Measurements from ENCODE around the gene ULBP3. TPM values are rescaled to one million over a fixed set of nuclear protein-coding genes. Genes with fewer than 3 reads are reported as not detected.

ULBP3 gene
- total RNA-seq, 1 donor from 2014 or later = 24.2 TPM

GRCh38 chr6:150093397-150093796 lies 24.5 kb upstream of the ULBP3 start:
- Histone ChIP-seq H3K27ac (no peak overlapping the region), H3K27me3 (no peaks in the 10 kb centered on the region), H3K36me3 (no peaks in the 10 kb centered on the region), H3K4me1 (no peaks in the 10 kb centered on the region), H3K4me3 (no peak overlapping the region), H3K9me3 (no peaks in the 10 kb centered on the region)
- TF ChIP-seq, protein P1, sequence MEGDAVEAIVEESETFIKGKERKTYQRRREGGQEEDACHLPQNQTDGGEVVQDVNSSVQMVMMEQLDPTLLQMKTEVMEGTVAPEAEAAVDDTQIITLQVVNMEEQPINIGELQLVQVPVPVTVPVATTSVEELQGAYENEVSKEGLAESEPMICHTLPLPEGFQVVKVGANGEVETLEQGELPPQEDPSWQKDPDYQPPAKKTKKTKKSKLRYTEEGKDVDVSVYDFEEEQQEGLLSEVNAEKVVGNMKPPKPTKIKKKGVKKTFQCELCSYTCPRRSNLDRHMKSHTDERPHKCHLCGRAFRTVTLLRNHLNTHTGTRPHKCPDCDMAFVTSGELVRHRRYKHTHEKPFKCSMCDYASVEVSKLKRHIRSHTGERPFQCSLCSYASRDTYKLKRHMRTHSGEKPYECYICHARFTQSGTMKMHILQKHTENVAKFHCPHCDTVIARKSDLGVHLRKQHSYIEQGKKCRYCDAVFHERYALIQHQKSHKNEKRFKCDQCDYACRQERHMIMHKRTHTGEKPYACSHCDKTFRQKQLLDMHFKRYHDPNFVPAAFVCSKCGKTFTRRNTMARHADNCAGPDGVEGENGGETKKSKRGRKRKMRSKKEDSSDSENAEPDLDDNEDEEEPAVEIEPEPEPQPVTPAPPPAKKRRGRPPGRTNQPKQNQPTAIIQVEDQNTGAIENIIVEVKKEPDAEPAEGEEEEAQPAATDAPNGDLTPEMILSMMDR (IDR thresholded peaks at IDR 0.05) = no peak
- DNase-seq (ENCODE audit: low spot score in 2 of 2) = no peak
- intact Hi-C loops (cut with DNase I) = no loop called here

DNA sequence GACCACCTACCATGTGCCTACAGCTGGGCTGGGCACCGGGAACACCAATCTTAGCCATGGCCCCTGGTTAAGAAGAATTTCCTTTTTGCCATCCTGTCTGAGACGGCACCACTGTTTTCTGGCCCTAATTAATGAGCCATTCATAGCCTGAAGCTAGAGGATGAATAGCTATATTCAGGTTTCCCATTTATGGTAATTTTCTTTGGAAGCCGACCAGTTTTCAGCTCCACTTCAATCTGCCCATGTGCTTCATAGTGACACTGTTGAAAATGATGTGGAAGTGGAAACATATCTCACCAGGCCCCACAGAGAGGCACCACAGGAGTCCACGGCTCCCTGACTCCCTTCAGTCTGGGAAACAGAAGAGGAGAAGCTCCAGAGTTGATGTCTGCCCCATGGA lies 22.6 kb upstream of the ULBP3 start:
- H3K36me3 ChIP-seq = no peaks in the 10 kb centered on the region
- H3K4me3 ChIP-seq = no peak overlapping the region
- H3K9me3 ChIP-seq = no peaks in the 10 kb centered on the region
- H3K4me1 ChIP-seq = no peaks in the 10 kb centered on the region
- no peak overlapping the region for H3K27ac ChIP-seq
- no peaks in the 10 kb centered on the region for H3K27me3 ChIP-seq
- DNase-seq (ENCODE audit: low spot score in 2 of 2) = no peak
- TF ChIP-seq, protein P1 (IDR thresholded peaks at IDR 0.05) = no peak
- intact Hi-C loops (cut with DNase I) = no loop called here

DNA sequence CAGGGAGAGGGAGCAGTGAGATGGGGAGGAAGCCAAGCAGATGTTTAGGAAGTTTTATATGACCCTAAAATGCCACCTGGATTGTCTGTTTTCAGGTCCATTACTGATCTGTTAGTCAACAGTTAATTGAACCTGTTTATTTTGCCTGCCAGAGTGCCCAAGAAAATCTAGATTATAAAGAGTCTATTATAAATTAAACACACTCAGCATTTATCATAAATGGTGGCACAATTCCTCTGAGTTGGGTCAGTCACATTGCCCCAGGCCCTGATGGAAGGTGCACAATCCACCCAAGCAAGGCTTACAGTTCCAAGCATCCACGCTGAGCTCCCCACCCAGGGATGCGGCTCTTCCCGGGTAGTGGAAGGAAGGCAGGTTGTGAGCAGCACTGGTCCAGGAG lies 21.4 kb upstream of the ULBP3 start:
- Histone ChIP-seq H3K9me3 (no peaks in the 10 kb centered on the region), H3K27ac (no peak overlapping the region), H3K4me1 (no peaks in the 10 kb centered on the region), H3K27me3 (no peaks in the 10 kb centered on the region), H3K4me3 (no peak overlapping the region), H3K36me3 (no peaks in the 10 kb centered on the region)
- TF ChIP-seq, protein P1 (IDR thresholded peaks at IDR 0.05) = no peak
- intact Hi-C loops (cut with DNase I) = no loop called here
- peak in 1 of 2 donors; percentile 38 for DNase-seq (ENCODE audit: low spot score in 2 of 2)

- Histone ChIP-seq H3K4me1 (no peaks in the 10 kb centered on the region), H3K36me3 (no peaks in the 10 kb centered on the region), H3K4me3 (no peak overlapping the region), H3K9me3 (no peaks in the 10 kb centered on the region), H3K27ac (no peak overlapping the region), H3K27me3 (no peaks in the 10 kb centered on the region)
- TF ChIP-seq, protein P1 (IDR thresholded peaks at IDR 0.05) = no peak
- DNase-seq (ENCODE audit: low spot score in 2 of 2) = peak in 1 of 2 donors; percentile 52
- intact Hi-C loops (cut with DNase I) = no loop called here
Measured at GRCh38 chr6:150088481-150089154, 19.7 kb upstream of the ULBP3 start.

DNA sequence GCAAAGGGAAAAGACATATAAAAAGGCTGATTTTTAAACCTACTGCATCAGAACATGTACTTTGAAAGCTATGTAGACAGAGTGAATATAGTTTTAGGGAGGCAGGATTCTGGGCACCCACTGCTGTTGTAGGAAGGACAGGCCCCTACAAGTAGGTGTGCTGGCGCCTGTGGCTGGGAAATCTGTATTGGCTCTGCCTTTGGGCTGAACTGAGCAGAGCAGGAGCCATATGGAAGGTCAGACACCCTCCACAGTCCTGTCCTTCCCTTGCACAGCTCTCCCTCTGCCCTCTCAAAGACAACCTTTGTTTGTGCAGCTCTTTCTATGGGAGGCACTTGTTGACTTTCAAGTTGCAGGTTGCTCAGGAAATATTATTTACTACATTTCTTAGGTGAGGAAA lies 18.4 kb upstream of the ULBP3 start:
- no peak overlapping the region for H3K27ac ChIP-seq

More for the DNA sequence above, 18.4 kb upstream of the ULBP3 start:
- Histone ChIP-seq H3K36me3 (no peaks in the 10 kb centered on the region), H3K4me3 (no peak overlapping the region), H3K4me1 (no peaks in the 10 kb centered on the region), H3K27me3 (no peaks in the 10 kb centered on the region), H3K9me3 (no peaks in the 10 kb centered on the region)
- DNase-seq (ENCODE audit: low spot score in 2 of 2) = no peak
- intact Hi-C loops (cut with DNase I) = no loop called here
- TF ChIP-seq, protein P1 (IDR thresholded peaks at IDR 0.05) = no peak
